Measurements from ENCODE around the gene NAP1L4.

NAP1L4 gene

DNA sequence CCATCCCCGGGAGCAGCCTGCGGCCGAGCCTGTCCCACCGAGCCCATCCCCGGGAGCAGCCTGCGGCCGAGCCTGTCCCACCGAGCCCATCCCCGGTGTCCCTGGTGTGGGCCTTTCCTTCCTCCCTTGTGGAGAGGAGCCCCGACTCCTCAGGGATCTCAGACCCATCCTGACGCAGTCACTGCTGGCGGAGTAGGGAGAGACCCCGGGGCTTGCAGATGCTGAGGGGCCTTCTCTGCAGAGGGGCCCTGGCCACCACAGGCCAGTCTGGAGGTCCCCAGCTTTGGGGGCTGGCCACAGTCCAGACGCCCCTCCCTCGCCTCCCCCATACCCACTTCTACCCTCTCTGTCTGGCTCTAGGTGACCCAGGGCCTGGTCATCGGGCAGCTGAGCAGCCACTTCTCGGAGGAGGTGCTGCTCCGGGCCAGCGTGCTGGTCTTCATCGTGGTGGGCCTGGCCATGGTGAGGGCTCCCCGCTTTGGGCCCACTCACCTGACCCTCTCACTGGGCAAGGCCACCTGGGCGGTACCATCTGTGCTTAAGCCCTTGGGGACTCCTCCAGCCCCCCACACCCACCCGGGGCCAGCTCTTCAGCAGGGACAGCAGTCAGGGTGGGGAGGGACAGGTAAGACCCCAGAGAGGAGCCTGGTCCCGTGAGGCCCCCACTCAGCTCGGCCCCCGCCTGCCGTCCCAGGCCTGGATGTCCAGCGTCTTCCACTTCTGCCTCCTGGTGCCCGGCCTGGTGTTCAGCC is 70.2 kb downstream of the NAP1L4 start:
- TF ChIP-seq CREB1 (IDR thresholded peaks at IDR 0.05; ENCODE audit: low read depth) = no peak
- no peak for TF ChIP-seq EGR1 (IDR thresholded peaks at IDR 0.05)
- TF ChIP-seq TAF1 (IDR thresholded peaks at IDR 0.05; ENCODE audit: low read depth) = no peak
- TF ChIP-seq, protein P1, sequence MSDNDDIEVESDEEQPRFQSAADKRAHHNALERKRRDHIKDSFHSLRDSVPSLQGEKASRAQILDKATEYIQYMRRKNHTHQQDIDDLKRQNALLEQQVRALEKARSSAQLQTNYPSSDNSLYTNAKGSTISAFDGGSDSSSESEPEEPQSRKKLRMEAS (IDR thresholded peaks at IDR 0.05) = no peak
- no peak for TF ChIP-seq RAD21 (IDR thresholded peaks at IDR 0.05; ENCODE audit: low read depth)
- TF ChIP-seq USF1 (IDR thresholded peaks at IDR 0.05) = no peak
- no peak for TF ChIP-seq YY1 (IDR thresholded peaks at IDR 0.05; ENCODE audit: low read depth)
- TF ChIP-seq NFIC (IDR thresholded peaks at IDR 0.05) = no peak
- no peak for TF ChIP-seq TCF12 (IDR thresholded peaks at IDR 0.05; ENCODE audit: low read depth)

DNA sequence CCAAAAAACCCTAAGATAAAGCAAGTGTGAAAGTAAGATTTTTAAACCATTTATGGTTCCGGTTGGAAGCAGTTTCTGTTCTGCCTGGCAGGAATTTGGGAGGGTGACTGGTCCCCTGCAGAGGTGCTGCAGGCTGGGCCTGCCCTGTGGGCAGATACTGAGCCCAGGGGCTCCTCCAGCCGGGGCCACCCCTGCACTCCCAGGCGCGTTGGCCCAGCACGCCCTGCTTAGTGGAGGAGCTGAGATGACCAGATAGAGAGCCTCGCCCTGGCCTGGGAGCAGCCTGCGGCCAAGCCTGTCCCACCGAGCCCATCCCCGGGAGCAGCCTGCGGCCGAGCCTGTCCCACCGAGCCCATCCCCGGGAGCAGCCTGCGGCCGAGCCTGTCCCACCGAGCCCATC is 70.9 kb downstream of the NAP1L4 start:
- TF ChIP-seq FOXM1 (IDR thresholded peaks at IDR 0.05; ENCODE audit: borderline replicate concordance, low read depth) (no peak), CEBPB (IDR thresholded peaks at IDR 0.05) (no peak), TEAD4 (IDR thresholded peaks at IDR 0.05) (no peak), USF1 (IDR thresholded peaks at IDR 0.05) (no peak), ZBTB7A (IDR thresholded peaks at IDR 0.05; ENCODE audit: low read depth) (no peak), CREB1 (IDR thresholded peaks at IDR 0.05; ENCODE audit: low read depth) (no peak), EGR1 (IDR thresholded peaks at IDR 0.05) (no peak), TCF12 (IDR thresholded peaks at IDR 0.05; ENCODE audit: low read depth) (no peak), NFIC (IDR thresholded peaks at IDR 0.05) (no peak), REST (IDR thresholded peaks at IDR 0.05; ENCODE audit: low read depth) (no peak), RAD21 (IDR thresholded peaks at IDR 0.05; ENCODE audit: low read depth) (no peak), YY1 (IDR thresholded peaks at IDR 0.05; ENCODE audit: low read depth) (no peak)
- TF ChIP-seq, protein P1 (IDR thresholded peaks at IDR 0.05) = no peak

- no peak for TF ChIP-seq CREB1 (IDR thresholded peaks at IDR 0.05; ENCODE audit: low read depth)
- no peak for TF ChIP-seq TCF12 (IDR thresholded peaks at IDR 0.05; ENCODE audit: low read depth)
- no peak for TF ChIP-seq USF1 (IDR thresholded peaks at IDR 0.05)
- no peak for TF ChIP-seq RAD21 (IDR thresholded peaks at IDR 0.05; ENCODE audit: low read depth)
- TF ChIP-seq EGR1 (IDR thresholded peaks at IDR 0.05) = no peak
- no peak for TF ChIP-seq TEAD4 (IDR thresholded peaks at IDR 0.05)
- no peak for TF ChIP-seq CEBPB (IDR thresholded peaks at IDR 0.05)
- no peak for TF ChIP-seq NFIC (IDR thresholded peaks at IDR 0.05)
- TF ChIP-seq REST (IDR thresholded peaks at IDR 0.05; ENCODE audit: low read depth) = no peak
- TF ChIP-seq ZBTB7A (IDR thresholded peaks at IDR 0.05; ENCODE audit: low read depth) = no peak
- TF ChIP-seq FOXM1 (IDR thresholded peaks at IDR 0.05; ENCODE audit: borderline replicate concordance, low read depth) = no peak
- TF ChIP-seq, protein P1 (IDR thresholded peaks at IDR 0.05) = no peak
- no peak for TF ChIP-seq EP300 (IDR thresholded peaks at IDR 0.05; ENCODE audit: borderline replicate concordance)
- TF ChIP-seq YY1 (IDR thresholded peaks at IDR 0.05; ENCODE audit: low read depth) = no peak
- TF ChIP-seq TAF1 (IDR thresholded peaks at IDR 0.05; ENCODE audit: low read depth) = no peak
Measured at GRCh38 chr11:2920343-2920742, 71.8 kb downstream of the NAP1L4 start.

- TF ChIP-seq EGR1 (IDR thresholded peaks at IDR 0.05) (no peak), REST (IDR thresholded peaks at IDR 0.05; ENCODE audit: low read depth) (no peak), YY1 (IDR thresholded peaks at IDR 0.05; ENCODE audit: low read depth) (no peak), TCF12 (IDR thresholded peaks at IDR 0.05; ENCODE audit: low read depth) (no peak), ZBTB7A (IDR thresholded peaks at IDR 0.05; ENCODE audit: low read depth) (no peak), RAD21 (IDR thresholded peaks at IDR 0.05; ENCODE audit: low read depth) (no peak), USF1 (IDR thresholded peaks at IDR 0.05) (no peak), EP300 (IDR thresholded peaks at IDR 0.05; ENCODE audit: borderline replicate concordance) (no peak), CEBPB (IDR thresholded peaks at IDR 0.05) (no peak), FOXM1 (IDR thresholded peaks at IDR 0.05; ENCODE audit: borderline replicate concordance, low read depth) (no peak), CREB1 (IDR thresholded peaks at IDR 0.05; ENCODE audit: low read depth) (no peak), NFIC (IDR thresholded peaks at IDR 0.05) (no peak), TAF1 (IDR thresholded peaks at IDR 0.05; ENCODE audit: low read depth) (no peak)
- TF ChIP-seq, protein P1 (IDR thresholded peaks at IDR 0.05) = no peak
Measured at GRCh38 chr11:2919837-2920236, 72.3 kb downstream of the NAP1L4 start.

Data from Ishikawa (cell line).